Omental fat pad (tissue), 4 donors: ENCODE measurements around the gene OPN1SW. TPM values are rescaled to one million over a fixed set of nuclear protein-coding genes. Genes with fewer than 3 reads are reported as not detected.
A peak's percentile ranks its signal among the peaks of the same experiment; 100 is the strongest.

Experiments used
- ATAC-seq: fragments of 150-250 bp; one replicate; pipeline ENCODE4 v1.9.1; 2016; ENCODE audit warnings: mild to moderate bottlenecking, moderate library complexity; ENCODE audit not compliant: low FRiP score
- DNase-seq: peaks from one replicate; pipeline ENCODE4 v3.0.0-alpha.2; 2019; ENCODE audit warnings: low spot score
- CTCF ChIP-seq, 3 donors: fragments of 450-650 bp; IDR thresholded peaks; one replicate each; pipeline ENCODE4 v1.5.1; 2016 to 2017; ENCODE audit warnings: antibody characterized with exemption in 3 of 3, mild to moderate bottlenecking in 3 of 3, moderate library complexity in 2 of 3
- total RNA-seq, 4 donors: library from RNA; depleted of rRNA; stranded (reverse); fragments of >200 nt; gene quantifications; one replicate each; pipeline ENCODE4 v1.1.0, GENCODE V29; 2016

Gene OPN1SW
- total RNA-seq, 4 donors from 2014 or later, result not detected

DNA sequence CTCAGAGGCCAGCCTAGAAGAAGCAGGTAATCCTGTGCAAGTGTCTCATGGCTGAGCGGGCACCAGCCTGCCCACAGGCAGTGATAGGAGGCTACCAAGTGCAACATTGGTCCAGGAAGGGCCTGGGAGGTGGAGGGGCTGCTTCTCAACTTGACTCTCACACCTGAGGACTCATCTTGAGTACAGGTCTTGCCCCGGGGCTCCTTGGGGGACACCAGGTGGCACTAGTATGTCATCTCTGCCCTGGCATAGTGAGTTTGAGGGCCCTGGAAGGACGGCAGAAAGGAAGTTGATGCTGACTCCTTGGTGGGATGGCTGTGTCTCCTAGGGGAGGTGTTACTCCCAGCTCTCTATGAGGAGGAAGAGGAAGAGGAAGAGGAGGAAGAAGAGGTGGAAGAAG lies 18.4 kb upstream of the OPN1SW start:
- ATAC-seq (no peak), DNase-seq (no peak)
- TF ChIP-seq CTCF (IDR thresholded peaks at IDR 0.05), result no peak

DNA sequence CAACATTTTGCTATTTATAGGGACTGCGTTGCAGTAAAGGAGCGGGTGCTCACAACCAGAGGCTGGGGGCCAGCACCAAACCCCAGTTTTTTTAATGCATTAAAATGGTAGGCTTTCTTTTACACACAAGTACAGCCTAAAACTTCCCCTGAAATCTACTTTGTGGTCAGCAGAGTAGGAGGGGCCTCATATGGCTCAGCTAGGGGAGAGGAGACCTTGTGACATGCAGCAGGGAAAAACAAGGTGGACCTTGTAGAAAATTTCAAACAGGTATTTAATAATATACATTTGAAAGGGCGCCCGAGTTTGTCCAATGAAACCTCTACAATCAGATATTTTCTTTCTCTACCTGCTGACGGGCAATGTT lies 17.6 kb upstream of the OPN1SW start:
- no peak for DNase-seq
- TF ChIP-seq CTCF (IDR thresholded peaks at IDR 0.05), result no peak
- no peak for ATAC-seq

DNA sequence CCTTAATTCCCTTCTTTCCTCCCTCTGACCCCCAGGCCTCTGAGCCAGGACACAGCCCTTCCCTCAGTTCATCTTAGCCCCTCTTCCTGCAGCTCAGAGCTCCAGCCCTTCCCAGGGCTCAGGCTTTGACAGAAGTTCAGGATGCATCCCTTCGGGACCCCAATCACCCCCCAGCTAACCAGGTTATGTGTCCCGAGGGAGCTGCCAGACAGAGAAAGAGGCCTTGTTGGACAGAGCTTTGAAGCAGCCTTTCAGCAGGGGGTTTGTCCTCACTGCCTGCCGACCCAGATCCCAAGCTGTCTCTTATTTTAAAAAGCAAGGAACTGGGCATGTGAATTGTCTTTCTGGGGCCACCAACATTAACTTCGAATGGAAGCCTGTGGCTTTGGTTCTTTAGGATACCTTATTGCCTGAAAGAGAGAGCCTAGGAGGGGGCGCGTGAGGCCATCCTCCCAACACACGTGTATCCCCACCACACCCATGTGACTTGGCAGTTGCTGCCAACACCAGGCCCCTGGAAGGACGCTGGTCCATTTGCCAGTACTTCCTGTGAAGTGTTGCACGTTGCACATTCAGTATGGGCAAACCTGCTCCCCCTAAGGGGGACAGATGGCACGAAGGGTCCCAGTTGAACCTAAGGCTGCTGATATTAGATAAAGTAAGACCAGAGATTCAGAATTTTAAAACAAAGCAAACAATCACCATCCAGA lies 17.0 kb upstream of the OPN1SW start:
- TF ChIP-seq CTCF (IDR thresholded peaks at IDR 0.05), result no peak
- no peak for ATAC-seq
- no peak for DNase-seq

- peak; percentile 7 for ATAC-seq
- no peak for TF ChIP-seq CTCF (IDR thresholded peaks at IDR 0.05)
- no peak for DNase-seq
Measured at GRCh38 chr7:128791972-128792327, 16.4 kb upstream of the OPN1SW start.

GRCh38 chr7:128791121-128791971 lies 15.8 kb upstream of the OPN1SW start, which contains the start of gene CCDC136:
TSS of gene CCDC136 (plus strand) at chr7:128791968. CDS start at chr7:128792412, 444 bp downstream.
- ATAC-seq (peak; percentile 87), DNase-seq (no peak)
- no peak for TF ChIP-seq CTCF (IDR thresholded peaks at IDR 0.05)

- no peak for TF ChIP-seq CTCF (IDR thresholded peaks at IDR 0.05)
- DNase-seq (no peak), ATAC-seq (peak; percentile 33)
Measured at GRCh38 chr7:128790315-128791041, 14.9 kb upstream of the OPN1SW start.
